NCI-H226 (cell line): Measurements from ENCODE around the gene MYRF.

Experiments used
- DNase-seq: peaks from one replicate; pipeline ENCODE4 v3.0.0-alpha.2; 2015

Gene MYRF

GRCh38 chr11:61743486-61744095, 8.8 kb upstream of the MYRF start:
- no peak for DNase-seq

GRCh38 chr11:61744181-61744580, 8.3 kb upstream of the MYRF start:
- DNase-seq: no peak

- no peak for DNase-seq
Observed at GRCh38 chr11:61744609-61745156, 7.8 kb upstream of the MYRF start.

GRCh38 chr11:61745781-61746441, 6.5 kb upstream of the MYRF start:
- no peak for DNase-seq

DNA sequence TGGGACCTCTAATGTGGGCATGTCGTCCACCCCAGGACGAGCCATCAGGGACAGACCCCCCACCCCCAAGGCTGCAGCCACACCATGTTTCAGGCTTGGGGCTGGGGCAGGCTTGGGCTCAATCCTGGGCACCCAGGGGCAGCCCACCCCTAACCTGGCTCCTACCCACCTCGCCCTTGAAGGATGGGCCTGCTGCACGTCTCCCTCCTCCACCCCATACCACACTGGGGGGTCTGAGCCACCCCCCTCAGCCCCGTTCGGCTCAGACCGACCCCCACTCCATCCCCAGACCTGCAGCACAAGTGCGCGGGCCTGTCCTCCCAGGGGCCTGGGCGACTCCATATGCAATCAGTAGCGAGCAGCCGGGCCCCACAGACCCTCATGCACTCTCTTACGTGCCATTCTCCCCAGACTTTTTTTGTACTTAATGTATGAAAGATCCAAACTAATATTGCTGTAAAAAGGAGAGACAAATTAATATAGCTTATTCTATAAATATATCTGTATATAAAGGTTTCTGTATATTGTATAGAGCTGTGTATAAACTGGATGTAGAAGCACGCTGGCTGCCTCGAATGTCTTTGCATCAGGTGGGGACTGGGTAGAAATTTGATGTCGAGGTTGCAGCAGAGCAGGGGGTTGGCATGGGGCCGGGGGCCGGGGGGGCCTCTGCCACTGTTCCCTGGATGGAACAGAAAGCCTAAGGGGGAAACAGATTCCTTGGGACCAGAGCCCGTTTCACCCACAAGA, 5.8 kb upstream of the MYRF start:
- DNase-seq: no peak

DNA sequence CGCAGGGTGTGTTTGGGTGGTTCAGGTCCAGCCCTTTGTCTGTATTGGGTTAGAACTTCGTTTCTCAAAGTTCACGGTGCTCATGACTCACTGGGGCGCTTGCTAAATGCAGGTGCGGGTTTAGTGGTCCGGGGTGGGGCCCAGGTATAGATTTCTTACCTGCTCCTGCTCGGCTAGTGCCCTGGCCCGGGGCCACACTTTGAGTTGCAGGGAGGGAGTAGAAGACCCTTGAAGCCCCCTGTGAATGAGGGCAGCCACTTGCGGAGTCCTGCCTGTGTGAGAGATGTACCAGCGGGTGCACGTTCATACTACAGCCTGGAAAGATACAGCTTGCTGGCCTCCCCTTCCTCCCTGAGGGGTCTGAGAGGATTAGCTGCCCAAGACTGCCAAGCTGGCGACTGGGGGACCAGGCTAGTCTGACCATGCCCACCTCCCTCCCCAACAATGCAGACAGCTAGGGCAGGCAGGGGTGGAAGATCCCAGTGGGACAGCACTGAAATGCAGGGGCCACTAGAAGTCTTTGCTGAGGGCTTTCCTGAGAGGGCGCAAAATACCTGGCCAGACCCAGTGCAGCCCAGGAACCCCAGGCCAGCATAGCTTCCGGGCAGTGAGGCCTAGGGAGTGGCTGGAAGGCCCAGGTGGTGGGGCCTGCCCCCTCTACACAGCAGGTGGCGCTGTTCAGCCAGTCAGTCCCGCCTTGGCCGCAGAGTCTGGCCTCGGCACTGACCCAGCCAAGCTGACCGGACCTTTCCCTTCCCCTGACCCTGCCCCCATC, 5.1 kb upstream of the MYRF start:
- peak; percentile 64 for DNase-seq

- no peak for DNase-seq
Observed at GRCh38 chr11:61747967-61748285, 4.5 kb upstream of the MYRF start.

- no peak for DNase-seq
Observed at GRCh38 chr11:61749591-61750217, 2.7 kb upstream of the MYRF start.

DNA sequence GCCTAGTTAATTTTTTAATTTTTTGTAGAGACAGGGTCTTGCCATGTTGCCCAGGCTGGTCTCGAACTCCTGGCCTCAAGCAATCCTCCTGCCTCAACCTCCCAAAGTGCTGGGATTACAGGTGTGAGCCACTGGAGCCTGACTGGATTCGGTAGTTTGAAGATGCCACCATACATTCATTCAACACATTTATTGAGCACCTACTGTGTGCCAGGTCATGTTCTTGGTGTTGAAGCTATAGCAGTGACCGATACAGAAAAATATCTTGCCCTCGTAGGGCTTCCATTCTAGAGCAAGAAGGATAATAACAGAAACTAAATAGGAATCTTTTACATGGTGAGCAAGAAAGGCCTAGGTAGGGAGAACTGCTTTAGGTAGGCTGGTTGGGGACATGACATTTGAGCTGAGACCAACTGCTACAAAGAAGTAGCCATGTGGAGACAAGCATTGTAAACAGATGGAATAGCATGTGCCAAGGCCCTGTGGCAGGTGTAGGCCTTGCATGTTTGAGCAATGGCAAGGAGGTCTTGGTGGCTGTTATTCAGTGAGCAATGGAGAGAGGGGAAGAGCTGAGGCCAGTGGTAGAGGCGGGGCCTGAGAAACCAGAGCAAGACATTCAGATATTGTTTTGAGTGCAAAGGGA, 1.7 kb upstream of the MYRF start:
- DNase-seq: no peak

DNA sequence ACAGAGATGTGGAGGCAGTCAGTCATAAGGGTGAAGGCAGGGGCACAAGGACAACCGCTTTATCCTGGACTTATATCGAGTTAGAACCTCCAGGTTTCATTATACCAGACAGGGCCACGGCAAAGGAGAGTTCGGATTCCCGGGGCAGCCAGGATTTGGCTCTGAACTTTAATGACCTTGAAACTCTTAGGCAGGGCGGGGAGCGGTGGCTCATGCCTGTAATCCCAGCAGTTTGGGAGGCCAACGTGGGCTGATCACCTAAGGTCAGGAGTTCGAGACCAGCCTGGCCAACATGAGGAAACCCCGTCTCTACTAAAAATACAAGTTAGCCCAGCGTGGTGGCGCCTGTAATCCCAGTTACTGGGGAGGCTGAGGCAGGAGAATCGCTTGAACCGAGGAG, 1.1 kb upstream of the MYRF start:
- no peak for DNase-seq

GRCh38 chr11:61752925-61753521, 587 bp downstream of the MYRF start:
- no peak for DNase-seq

GRCh38 chr11:61753672-61754071, 1.2 kb downstream of the MYRF start:
- DNase-seq: no peak

GRCh38 chr11:61754534-61755482, 2.4 kb downstream of the MYRF start:
- peak; percentile 97 for DNase-seq

DNA sequence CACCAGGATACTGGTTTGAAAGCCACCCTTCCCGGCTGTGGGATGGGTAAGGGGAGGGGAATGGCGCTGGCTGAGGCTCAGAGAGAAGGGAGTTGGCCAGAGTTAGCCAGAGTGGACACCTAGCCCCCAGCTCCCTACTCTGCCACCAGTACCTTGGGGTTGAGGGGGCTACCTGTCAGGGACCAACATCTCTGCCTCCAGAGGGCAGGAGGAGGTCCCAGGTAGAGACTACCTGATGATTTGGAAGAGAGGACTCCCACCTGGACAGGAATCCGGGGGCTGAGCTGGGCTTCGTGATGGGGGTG, 3.7 kb downstream of the MYRF start:
- no peak for DNase-seq

- peak; percentile 66 for DNase-seq
Observed at GRCh38 chr11:61756452-61757212, 4.2 kb downstream of the MYRF start.

DNA sequence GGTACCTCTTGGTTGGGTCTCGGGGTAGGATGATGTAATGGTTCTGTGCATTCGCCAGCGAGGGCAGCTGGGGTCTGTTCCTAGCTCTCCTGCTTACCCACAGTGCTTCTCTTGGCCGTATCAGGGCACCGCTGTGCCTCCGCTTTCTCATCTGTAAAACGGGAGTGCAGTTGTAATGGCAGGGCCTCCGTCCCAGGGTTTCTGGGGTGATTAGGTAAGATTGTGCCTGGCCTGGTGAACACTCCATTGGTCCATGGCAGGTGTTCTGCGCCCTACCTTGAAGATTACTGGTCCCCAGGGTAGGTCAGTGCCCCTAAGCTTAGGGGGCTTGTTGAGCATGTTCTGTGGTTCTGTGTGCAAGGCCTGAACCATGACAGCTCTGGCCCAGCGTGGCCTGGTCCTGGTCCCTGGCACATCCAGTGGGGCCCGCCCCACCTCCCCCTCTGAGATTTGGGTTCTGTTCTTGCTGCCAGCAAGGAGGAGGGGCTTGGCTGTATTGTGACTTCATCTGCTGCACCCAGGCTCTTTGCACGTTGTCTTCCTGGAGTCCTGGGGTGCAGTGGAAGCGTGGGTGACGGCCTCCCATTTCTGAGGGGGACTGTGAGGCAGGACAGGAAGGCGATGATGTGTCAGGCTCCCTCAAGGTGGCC, 4.9 kb downstream of the MYRF start:
- DNase-seq: no peak

DNA sequence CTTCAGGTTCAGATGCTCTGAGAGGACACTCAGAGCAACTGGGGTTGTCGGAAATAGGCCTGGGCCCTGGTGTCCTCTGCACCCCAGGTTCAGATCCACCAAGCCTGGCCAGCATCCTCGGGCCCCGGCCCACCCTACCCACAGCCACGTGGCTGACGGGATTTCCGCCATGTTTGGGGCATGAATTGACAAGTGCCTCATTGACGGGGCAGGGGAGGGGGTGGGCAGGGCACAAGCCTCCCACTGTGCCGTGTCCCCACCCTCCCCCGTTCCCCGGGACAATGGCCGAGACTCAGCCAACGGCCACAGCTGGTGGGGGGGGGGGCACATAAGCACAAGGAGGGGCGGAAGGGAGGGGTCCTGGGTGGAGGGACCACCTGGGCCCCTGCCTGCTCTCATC, 8.5 kb downstream of the MYRF start:
- DNase-seq: no peak

DNA sequence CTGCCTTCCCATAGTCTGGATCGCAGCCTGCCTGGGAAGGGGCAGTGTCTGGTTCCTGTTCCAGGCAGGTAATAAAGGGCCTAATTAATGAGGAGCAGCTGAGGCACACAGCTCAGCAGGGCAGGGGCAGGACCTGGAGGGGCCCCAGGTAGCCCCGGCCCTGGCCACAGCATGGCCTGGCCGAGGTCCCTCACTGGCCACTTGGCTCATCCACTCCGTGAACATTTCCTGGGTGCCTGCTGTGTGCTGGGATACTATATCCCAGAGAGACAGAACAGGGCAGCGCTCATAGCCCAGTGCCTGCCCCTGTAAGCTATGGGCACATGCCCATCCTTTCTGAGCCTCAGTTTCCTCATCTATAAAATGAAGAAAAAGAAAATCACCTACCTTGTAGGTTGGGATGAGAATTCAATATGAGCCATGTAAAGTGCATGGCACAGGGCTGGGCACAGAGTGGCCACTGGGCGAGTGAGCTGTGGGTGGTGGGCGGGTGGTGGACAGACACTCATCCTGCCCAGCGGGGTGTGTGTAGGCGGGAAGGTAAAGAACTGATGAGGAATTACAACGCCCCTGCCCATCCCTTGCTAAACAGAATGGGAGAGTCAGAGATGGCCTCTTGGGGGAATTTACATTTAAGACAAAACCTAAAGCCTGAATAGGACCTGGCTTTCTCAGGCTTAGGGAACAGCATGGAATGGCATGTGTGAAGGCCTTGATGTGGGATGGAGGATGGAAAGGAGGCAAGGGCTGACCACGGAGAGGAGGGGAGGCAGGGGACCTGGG, 9.2 kb downstream of the MYRF start:
- no peak for DNase-seq

GRCh38 chr11:61762223-61762615, 9.8 kb downstream of the MYRF start:
- no peak for DNase-seq
